Hematopoietic multipotent progenitor cell treated with erythropoietin and hydrocortisone succinate and interleukin-3 and kit ligand, for 17 days (in vitro differentiated cells): ENCODE data around the gene MIB2.

ENCODE experiments used
- DNase-seq: peaks from one replicate; pipeline ENCODE4 v3.0.0-alpha.2; 2015; ENCODE audit warnings: low spot score

MIB2 gene

DNA sequence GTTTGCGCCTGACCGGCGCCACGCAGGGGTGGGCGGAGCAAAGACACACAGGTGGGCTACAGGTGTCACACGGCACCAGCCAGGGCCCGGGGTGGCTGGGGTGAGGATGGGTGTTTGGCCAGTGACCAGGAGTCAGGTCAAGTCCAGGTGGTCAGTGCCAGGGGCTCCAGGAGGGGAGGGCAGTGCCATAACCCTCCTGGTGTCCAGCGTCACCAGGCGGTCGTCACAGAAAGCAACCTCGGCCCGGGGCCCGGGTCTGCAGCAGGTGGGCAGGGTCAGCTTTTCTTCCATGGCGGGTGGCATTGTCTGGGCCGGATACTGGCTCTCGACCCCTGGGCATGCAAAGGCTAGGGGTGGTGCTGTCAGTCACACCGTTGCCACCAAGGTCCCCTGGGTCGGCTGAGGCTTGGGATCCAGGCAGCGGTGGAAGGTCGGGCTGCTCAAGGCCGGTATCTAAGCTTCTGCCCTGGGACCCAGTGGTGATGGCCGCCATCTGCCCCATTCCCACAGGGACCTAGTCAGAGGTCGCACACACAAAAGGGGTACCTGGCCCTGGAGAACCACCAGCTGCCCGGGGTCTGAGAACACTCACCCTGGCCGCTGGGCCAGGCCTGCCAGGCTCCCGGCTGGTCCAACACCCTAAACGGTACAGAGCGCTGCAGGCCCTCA lies 17.1 kb upstream of the MIB2 start:
- DNase-seq: no peak

DNA sequence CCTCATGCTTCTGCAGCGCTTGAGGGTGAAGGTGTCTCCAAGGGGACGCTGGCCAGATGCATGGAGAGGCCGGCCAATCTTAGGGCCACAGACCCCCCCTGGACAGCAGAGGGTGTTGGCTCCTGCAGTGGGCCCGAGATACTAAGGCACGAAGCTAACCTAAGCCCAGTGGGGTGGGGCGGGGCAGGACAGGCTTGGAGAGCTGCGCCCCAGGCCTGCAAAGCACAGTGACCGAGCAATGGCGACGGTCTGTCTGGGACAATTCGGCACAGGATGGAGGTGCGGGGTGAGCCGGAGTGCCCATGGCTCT lies 16.6 kb upstream of the MIB2 start:
- no peak for DNase-seq

DNA sequence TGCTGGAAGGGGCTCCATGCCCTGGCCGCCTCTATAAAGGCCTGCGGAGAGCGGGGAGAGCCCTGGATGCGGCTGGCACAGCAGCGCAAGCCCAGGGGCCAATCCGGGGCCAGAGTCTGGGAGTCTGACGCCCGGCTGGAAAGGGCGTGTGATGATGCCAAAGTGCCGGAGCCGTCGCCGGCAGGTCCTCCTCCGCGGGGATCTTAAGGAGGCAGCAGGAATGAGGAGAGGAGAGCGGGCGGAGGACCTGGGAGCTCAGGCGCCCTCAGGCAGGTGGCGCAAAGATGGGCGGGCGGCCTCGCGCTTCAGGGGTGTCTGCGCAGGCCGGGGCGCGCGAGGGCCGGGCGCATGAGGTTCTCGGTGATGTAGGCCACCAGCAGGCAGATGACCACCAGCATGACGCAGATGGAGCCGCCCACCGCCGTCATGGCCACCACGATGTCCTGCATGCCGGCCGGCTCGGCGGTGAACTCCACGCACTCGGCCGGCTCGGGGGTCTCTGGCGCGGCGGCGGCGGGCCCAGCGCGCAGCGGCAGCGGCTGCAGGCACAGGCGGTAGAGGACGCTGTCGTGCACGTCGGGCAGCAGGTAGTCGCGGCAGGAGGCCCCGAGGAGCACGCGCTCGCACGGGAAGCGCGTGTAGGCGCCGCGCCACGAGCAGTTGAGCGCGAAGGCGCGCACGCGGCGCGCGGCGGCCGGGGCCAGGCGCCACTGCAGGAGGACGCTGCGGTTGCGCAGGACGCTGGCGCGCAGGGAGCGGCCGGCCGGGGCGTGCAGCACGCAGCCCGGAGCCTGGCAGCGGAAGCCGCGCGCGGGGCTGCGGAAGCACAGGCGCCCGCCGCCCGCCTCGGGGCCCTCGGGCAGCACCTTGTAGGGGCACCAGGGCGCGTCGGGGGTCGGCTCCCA lies 16.0 kb upstream of the MIB2 start:
- DNase-seq: no peak

DNA sequence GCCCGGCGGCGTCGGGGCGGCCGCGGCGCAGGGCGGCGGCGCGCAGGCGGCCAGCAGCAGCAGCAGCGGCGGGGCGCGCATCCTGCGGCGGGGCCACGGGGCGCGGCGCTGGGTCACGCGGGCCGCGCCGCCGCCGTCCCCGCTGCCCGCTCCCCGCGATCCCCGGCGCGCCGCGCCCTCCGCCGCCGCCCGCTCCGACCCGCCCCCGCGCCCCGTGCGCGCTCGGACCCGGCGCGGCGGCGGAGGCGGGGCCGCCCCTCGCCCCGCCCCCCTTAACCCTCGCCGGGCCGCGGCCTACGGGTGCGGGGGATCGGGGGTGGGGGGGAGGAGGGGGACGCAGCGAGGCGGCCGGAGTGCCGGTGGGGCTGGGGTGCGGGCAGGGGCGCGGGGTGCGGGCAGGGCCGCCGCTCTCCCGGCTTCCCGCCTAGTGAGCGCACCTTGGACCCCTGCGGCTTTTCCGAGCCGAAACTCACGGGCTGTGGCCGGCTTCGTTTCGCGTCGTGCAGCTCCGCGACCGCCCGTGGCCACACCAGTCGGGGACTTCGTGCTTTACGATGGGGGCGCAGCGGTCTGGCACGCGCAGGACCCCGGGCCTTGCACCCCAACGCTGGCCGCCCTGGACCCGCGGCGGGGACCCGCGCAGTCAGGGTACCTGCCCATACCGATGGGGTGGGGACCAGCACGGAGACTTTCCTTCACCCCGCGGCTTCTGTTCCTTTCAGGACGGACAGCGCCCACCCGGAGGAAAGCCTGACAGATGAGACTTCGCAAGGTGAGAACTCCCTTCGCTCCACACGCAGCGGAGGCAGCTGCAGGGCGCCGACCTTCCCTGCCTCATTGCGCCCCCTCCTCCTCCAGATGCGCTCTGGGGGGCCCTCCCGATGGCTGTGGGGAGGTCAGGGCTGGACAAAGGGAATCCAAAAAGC lies 15.1 kb upstream of the MIB2 start, which contains the start of gene FNDC10:
TSS of gene FNDC10 (minus strand) at position 201 of the 926 bp plus-strand sequence. CDS start at position 81, 120 bp downstream.
- no peak for DNase-seq

DNA sequence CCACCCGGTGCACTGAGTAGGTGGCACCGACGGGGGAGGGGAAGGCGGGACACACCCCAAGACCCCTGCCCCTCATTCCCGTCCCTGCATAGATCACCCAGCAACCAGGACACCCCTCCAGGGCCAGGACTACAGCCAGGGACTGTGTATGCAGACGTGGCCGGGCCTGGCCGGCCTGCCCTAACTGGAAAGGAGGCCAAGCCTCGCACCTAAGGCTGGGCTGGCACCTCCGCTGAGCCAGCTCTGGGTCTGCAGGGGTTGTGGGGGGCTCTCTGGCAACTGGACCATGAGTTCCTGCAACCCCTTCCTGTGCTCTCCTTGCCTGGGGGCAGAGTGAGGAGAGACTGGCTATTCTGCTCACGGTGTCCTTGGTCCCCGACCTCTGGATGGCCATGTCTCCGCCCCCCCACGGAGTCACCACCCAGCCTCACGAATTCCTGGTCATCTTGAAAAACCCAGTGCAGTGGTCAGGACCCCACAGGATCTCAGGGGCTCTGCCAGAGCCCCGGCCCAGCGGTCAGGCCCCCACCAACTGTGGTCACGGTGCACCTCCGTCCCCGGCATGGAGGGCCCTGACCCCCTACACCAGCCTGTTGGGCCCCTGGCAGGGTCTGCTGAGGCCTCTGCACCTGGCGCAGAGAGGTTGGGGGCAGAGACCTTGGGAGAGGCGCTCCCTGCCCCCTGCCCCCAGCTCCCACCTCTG lies 14.3 kb upstream of the MIB2 start:
- DNase-seq: no peak

DNA sequence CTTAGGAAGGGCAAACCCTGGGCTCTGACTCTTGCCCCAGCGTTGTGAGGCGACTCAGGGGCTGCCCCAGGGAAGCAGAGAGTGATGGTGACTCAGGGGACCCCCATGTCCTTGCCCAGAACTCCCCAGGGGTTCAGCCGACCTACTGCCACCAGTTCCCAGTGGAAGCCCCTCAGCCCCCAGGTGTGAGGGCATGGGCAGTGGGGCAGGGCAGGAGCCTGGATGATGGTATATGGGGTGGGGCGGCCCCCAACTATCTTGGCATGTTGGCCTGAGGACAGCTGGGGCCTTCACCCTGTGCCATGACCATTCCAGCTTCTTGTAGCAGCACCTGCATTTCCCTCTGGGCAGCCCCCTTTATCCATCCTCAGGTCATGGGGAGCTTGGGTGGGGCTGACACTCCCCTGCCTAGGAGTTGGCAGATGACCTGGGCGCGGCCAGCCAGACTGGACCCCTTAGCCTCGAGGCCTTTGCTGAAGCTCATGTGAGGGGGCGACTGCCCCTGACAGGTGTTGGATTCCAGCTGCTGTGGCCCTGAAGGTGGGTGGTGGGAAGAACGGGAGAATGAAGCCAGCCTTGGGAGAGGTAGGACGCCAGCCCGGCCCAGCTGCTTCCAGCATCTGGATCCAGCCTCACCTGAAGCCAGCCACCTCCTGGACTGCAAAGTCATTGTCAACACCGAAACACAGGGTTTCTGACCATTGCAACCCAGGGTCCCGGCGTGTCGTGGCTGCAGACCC lies 13.6 kb upstream of the MIB2 start:
- no peak for DNase-seq

DNA sequence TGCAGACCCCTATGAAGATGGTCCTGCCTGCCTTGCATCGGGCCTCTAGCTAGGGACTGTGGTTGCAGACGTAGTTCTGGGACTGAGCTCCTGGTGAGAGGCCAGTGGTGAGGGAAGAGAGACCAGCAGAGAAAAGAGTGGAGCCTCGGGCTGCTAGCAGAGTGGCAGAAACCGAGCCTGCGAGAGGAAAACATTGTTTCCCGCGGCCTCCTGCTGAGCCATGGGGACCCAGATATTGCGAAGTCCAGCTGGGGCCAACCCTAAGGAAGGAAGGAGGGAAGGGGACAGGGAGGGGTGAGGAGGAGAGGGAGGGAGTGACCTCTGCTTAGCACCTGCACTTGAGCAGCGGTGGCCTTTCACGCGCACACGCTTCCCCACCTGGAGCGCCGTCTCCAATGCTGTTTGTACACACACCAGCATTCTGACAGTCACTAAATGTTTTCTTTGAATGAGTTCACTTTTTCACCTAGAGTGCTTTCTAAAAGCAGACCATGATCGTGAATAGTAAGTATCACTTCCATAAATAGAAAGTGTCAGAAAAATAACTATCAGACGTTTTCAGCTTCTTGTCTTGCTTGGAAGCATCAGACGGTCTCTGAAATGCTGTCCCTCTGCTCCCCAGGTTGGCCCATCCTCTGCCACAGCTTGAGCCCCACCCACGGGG lies 12.9 kb upstream of the MIB2 start:
- DNase-seq: no peak

DNA sequence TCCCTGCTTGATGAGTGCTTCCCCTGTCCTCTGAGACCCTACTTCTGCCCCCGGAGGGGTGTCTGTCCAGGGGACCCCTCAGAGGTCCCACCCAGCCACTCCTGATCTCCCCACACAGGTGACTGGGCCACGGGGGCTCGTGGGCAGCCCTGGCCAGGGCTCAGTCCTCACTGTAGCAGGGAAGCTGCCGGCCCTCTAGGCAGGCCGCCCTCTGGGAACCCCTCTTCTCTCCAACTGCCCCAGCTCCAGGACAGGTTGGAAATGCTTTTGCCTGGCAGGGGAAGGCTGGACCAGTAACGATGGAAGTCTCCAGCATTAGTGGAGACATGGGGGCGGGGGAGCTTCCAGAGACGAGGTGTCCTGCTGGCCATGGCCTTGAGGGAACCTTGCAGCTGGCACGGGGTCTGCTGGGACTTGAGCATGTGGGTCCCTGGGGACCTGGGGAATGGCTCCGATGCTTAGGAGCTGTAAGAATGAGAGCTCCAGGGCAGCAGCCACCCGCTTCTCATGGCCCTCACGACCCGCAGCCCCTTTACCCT lies 12.3 kb upstream of the MIB2 start:
- DNase-seq: no peak

DNA sequence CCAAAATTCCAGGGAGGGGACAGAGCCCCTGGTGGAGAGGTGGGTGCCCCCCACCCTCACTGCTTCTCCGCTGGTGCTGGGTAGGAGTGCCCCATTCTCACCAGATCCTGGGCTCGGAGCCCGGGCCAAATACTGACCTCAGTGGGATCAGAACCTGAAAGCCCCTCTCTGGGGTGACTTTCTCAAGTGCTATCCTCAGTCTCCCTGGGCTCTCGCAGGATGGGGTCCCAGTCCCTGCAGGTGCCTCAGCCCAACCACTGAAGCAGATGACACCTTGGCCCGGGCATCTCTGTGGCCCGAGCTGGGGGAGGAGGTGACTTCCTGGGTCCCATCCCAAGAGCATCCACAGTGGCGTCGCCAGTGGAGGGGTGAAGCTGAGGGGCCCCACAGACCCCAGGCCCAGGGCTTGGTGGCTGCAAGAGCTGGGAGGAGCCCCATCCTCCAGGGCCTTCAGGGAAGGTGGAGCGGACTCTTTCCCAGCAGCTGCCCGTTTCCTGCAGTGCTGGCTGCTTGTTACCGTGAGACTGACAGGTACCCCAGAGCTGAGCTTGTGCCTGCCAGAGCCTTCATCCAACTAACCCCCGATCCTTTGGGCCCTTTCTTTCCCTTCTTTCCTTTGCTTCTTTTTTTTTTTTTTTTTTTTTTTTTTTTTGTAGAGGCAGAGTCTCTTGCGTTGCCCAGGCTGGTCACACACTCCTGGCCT lies 11.5 kb upstream of the MIB2 start:
- DNase-seq: no peak

DNA sequence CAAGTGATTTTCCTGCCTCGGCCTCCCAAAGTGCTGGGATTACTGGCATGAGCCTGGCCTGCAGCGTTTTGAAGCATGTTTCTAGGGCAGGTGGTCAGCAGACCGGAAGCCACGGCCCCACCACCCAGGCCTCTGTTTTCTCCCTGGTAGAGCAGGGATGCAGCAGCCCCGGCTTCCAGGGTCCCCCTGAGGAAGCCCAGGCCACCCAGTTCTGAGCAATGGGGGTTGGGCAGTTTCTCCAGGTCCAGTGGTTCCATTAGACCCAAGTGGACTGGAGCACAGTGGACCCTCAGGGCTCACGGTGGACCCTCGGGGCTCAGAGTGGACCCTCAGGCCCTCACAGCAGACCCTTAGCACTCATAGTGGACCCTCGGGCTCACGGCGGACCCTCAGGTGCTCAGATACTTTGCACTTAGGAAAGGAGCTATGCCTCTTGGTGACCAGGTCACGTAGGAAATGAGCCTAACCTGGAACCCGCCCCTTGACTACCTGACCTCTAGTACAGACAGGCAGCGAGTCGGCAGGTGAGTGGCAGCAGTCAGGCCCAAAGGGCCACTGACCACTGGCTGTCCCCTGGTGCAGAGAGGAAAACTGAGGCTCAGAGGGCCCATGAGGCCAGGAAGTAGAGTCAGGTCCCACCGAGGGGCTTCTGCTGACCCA lies 10.8 kb upstream of the MIB2 start:
- DNase-seq: no peak

DNA sequence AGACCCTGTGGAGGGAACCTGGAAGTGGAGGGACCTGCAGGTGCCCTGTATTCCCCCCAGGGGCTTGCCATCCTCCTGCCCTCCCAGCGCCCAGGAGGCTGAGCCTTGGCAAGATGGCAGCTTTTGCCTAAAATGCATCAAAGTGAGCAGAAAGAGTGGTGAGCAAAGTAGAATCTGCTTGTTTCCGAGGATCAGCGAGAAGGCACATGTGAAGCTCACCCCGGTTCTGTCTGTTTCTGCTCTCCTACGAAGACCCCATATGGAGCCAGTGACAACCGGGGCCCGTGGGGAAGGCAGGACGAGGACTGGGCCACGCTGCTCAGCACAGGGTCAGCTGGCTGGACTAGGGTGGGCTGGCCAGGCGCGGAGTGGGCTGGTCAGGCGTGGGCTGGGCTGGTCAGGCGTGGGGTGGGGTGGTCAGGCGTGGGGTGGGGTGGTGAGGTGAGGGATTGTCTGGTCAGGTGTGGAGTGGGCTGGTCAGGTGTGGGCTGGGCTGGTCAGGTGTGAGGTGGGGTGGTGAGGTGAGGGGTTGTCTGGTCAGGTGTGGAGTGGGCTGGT lies 10.2 kb upstream of the MIB2 start:
- DNase-seq: no peak

DNA sequence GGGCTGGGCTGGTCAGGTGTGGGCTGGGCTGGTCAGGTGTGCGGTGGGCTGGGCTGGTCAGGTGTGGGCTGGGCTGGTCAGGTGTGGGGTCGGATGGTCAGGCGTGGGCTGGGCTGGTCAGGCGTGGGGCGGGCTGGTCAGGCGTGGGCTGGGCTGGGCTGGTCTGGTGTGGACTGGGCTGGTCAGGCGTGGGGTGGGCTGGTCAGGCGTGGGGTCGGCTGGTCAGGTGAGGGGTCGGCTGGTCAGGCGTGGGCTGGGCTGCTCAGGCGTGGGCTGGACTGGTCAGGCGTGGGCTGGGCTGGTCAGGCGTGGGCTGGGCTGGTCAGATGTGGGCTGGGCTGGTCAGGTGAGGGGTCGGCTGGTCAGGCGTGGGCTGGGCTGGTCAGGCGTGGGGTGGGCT lies 9.6 kb upstream of the MIB2 start:
- no peak for DNase-seq

DNA sequence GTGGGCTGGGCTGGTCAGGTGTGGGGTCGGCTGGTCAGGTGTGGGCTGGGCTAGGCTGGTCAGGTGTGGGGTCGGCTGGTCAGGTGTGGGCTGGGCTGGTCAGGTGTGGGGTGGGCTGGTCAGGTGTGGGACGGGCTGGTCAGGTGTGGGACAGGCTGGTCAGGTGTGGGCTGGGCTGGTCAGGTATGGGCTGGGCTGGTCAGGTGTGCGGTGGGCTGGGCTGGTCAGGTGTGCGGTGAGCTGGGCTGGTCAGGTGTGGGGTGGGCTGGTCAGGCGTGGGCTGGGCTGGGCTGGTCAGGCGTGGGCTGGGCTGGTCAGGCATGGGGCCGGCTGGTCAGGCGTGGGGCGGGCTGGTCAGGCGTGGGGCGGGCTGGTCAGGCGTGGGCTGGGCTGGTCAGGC lies 9.1 kb upstream of the MIB2 start:
- no peak for DNase-seq

DNA sequence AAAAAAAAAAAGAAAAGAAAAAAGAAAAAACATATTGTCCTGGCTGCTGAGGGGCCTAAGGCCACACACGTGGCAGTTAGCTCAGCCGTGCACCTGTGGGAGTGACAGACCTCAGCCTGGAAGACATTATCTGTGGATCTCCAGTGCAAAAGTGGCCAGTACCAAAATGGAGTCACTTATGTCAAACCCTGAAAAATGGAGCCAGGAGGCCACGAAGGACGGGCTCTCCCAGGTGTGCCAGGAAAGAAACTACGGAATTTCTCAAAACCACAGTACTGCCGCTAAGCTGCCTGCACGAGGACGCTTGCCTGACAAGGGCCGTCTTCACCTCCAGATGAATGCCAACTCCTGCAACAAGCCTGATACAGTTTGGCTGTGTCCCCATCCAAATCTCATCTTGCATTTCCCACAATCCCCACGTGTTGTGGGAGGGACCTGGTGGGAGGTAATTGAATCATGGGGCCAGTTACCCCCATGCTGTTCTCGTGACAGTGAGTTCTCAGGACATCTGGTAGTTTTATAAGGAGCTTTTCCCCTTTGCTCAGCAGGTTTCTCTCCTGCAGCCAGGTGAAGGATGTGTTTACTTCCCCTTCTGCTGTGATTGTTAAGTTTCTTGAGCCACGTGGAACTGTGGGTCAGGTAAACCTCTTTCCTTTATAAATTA lies 5.3 kb upstream of the MIB2 start:
- DNase-seq: no peak

DNA sequence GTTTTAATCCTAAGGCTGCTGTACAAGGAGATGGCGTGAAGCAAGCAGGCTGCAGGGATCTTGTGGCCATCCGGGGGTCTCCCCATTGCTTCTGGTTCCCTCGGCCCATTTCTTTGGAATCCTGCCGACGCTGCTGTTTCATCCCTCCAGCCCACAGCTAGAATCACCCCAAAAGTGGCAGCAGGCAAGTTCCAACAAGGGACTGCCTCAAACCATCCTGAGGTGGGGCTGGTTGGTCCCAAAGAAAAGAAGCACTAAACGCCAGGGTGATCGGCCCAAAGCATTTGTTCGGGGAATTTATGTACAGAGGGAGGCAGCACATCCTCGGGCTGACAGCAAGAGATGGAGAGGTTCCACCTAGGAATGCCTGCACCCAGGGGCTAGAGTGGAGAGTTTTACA lies 4.5 kb upstream of the MIB2 start:
- DNase-seq: no peak

DNA sequence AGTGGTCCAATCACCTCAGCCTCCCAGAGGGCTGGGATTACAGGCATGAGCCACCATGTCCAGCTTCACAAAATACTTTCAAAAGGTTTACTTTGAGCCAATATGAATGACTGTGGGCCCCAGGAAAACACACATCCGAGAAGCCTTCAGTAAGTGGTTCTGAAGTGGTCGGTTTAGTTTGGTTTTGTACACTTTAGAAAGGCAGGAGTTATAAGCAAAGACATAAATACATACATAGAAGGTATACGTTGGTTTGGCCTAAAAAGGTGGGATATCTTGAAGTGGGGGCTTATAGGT lies 3.2 kb upstream of the MIB2 start:
- DNase-seq: no peak

DNA sequence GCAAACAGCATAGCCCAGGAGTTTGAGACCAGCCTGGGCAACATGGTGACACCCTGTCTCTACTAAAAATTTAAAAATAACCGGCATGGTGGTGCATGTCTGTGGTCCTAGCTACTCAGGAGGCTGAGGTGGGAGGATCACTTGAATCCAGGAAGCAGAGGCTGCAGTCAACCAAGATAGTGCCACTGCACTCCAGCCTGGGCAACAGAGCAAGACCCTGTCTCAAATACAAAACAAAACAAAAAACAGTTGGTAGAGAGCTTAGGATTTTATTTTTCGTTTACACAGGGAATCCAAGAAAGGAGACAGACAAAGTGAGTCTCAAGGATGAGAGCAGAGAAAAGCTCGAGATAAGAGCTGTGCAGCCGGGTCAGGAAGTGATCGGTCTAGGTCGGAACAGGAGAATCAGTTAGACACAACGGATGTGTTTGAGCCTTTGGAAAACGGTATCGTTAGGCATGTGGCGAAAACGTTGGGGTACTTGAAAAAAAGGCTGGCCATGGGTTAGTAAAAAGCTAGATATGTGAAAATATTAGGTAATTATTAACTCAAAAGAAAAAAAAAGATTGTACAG lies 1.7 kb upstream of the MIB2 start:
- DNase-seq: no peak
